Mesendoderm (in vitro differentiated cells): Measurements from ENCODE around the gene SRGAP3.

Source experiments
- DNase-seq: peaks from one replicate; pipeline ENCODE4 v3.0.0; 2013
- H2AK5ac ChIP-seq: 2 replicates; pipeline ENCODE4 v1.6.1; 2013; ENCODE audit warnings: low read length, inconsistent platforms
- H2BK120ac ChIP-seq: 2 replicates; pipeline ENCODE4 v1.6.1; 2013; ENCODE audit warnings: low read depth, mild to moderate bottlenecking, low read length, moderate library complexity, mixed read lengths
- H2BK15ac ChIP-seq: replicated peaks from 2 replicates; pipeline ENCODE4 v1.6.1; 2013; ENCODE audit warnings: low read depth, mild to moderate bottlenecking, moderate library complexity
- H2BK5ac ChIP-seq: 2 replicates; pipeline ENCODE4 v1.6.1; 2013; ENCODE audit warnings: low read length, inconsistent platforms
- H3K18ac ChIP-seq: 2 replicates; pipeline ENCODE4 v1.6.1; 2013; ENCODE audit warnings: mild to moderate bottlenecking, low read length, mixed read lengths
- H3K23ac ChIP-seq: one replicate; pipeline ENCODE4 v1.6.1; 2013; ENCODE audit warnings: low read length
- H3K27ac ChIP-seq: 2 replicates; pipeline ENCODE4 v1.5.1; 2013; ENCODE audit warnings: low read depth, mild to moderate bottlenecking, inconsistent platforms, low read length, moderate library complexity
- H3K27me3 ChIP-seq: 2 replicates; pipeline ENCODE4 v1.6.1; 2013; ENCODE audit warnings: low read length, control low read depth, mild to moderate bottlenecking, inconsistent platforms; ENCODE audit not compliant: insufficient read depth, poor library complexity
- H3K36me3 ChIP-seq: 2 replicates; pipeline ENCODE4 v1.6.1; 2013; ENCODE audit warnings: low read length, inconsistent platforms; ENCODE audit not compliant: control insufficient read depth, insufficient read depth
- H3K4ac ChIP-seq: one replicate; pipeline ENCODE4 v1.6.1; 2013; ENCODE audit warnings: low read depth, mild to moderate bottlenecking, low read length, moderate library complexity
- H3K4me1 ChIP-seq: 2 replicates; pipeline ENCODE4 v1.6.1; 2013; ENCODE audit warnings: low read depth, low read length, inconsistent platforms; ENCODE audit not compliant: control insufficient read depth
- H3K4me2 ChIP-seq: 2 replicates; pipeline ENCODE4 v1.6.1; 2013; ENCODE audit warnings: low read length
- H3K4me3 ChIP-seq: 2 replicates; pipeline ENCODE4 v1.5.1; 2013; ENCODE audit warnings: mild to moderate bottlenecking, low read length
- H3K56ac ChIP-seq: one replicate; pipeline ENCODE4 v1.6.1; 2013; ENCODE audit warnings: low read length
- H3K79me1 ChIP-seq: 2 replicates; pipeline ENCODE4 v1.6.1; 2013; ENCODE audit warnings: low read length, inconsistent platforms
- H3K79me2 ChIP-seq: 2 replicates; pipeline ENCODE4 v1.6.1; 2013; ENCODE audit warnings: mild to moderate bottlenecking, low read length; ENCODE audit not compliant: control insufficient read depth, insufficient read depth
- H3K9ac ChIP-seq: 2 replicates; pipeline ENCODE4 v1.6.1; 2013; ENCODE audit warnings: low read length, inconsistent platforms
- H4K5ac ChIP-seq: one replicate; pipeline ENCODE4 v1.6.1; 2013; ENCODE audit warnings: low read length
- H4K8ac ChIP-seq: one replicate; pipeline ENCODE4 v1.6.1; 2013; ENCODE audit warnings: low read depth, mild to moderate bottlenecking, control low read depth, low read length, moderate library complexity
- WGBS: extraction: QIAGEN DNeasy Blood & Tissue Kit; methylation state at CpG from one replicate; pipeline ENCODE4 v1.1.7; 2013; ENCODE audit warnings: low lambda C conversion rate, missing lambda C conversion rate; ENCODE audit not compliant: insufficient coverage; ENCODE audit errors: extremely low coverage; 5-methylcytosine and 5-hydroxymethylcytosine counted together

Gene SRGAP3

DNA sequence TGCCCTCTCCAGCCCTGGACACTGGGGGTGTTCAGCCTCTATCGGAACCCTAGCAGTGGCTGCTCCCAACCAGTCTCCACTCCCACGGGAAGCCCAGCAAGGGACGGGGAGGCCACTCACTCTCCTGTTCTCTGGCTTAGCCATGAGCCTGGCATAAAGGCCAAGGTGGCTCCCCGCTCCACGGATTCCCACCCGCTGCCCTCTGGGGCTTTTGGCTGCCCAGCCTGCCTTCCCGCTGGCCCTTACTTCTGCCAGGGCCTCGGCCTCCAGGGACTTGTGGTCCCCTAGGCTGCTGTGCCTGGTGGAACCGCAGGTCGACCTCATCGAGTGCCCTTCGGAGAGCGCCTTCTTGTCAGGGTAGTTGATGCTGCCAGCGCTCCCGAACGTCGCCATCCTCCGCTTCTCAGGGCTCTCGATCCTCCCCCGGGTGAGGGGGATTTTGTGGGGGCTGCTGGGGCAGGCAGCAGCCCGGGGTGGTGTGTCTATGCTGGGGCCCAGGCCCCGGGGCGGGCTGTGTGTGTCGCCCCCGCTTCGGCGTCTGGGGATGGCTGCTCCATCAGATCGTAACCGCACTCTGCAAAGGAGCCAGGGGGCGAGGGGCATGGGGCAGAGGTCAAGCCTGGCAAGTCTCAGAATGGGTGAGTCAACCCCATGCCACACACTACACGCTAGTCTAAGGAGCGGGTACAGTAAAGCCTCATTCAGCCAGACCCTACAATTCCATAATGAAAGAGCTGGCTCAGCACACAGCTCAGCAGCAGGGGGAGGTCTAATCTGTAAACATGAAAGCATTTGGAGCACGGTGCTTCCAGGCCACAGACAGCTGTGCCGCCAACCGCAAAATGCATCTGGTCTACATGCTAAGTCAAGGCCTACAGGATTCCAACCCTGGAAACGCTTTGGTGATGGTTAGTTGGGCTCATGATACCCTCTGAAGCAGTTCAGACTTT is 258.9 kb downstream of the SRGAP3 start:
- no peak overlapping the region for H2AK5ac ChIP-seq
- no peaks in the 10 kb centered on the region for H3K79me2 ChIP-seq
- H2BK15ac ChIP-seq: no peak overlapping the region
- no peak for DNase-seq
- H3K18ac ChIP-seq: no peak overlapping the region
- no peaks in the 10 kb centered on the region for H3K36me3 ChIP-seq
- no peak overlapping the region for H3K27ac ChIP-seq
- H3K79me1 ChIP-seq: no peaks in the 10 kb centered on the region
- no peaks in the 10 kb centered on the region for H3K27me3 ChIP-seq
- H3K4me2 ChIP-seq: no peak overlapping the region
- no peak overlapping the region for H3K4me3 ChIP-seq
- WGBS: no CpG with 5 or more reads among the region's 36 CpGs
- H2BK120ac ChIP-seq: no peak overlapping the region
- no peak overlapping the region for H3K9ac ChIP-seq
- H3K23ac ChIP-seq: no peak overlapping the region
- no peak overlapping the region for H4K8ac ChIP-seq
- H4K5ac ChIP-seq: no peak overlapping the region
- H2BK5ac ChIP-seq: no peak overlapping the region
- no peak overlapping the region for H3K56ac ChIP-seq
- no peak overlapping the region for H3K4ac ChIP-seq
- no peaks in the 10 kb centered on the region for H3K4me1 ChIP-seq

DNA sequence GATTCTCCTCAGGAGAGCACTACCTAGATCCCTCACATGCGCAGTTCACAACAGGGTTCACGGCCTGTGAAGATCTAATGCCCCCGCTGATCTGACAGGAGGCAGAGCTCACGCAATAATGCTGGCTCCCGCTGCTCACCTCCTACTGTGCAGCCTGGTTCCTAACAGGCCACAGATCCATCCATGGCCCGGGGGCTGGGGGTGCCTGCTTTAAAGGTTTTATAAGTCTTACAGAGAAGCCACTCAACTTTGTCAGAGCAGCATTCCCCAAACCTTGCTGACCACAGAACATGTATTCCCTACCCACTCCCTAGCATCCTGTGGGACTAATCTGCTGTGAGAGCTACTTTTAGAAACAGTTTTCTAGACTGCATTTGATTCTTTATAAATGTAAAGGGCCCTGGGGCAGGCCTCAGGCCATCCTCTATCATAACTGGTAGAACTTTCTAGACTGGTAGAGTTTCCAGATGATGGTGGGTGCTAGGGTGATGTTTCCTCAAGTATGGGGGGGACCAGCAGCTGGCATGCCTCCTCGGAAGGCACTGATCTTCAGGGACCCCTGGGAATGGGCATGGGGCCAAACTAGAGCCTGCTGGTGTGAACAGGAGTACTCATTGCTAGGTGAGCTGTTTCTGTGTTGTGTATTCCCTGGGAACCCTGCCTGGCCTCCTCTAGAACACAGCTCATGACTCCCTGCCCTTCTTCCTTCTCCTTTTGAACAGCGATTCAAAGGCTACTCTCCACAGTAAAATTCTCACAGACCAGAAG is 260.5 kb downstream of the SRGAP3 start:
- H3K4me3 ChIP-seq: no peak overlapping the region
- no CpG with 5 or more reads among the region's 8 CpGs for WGBS
- no peak overlapping the region for H4K8ac ChIP-seq
- no peak overlapping the region for H3K18ac ChIP-seq
- H3K4me2 ChIP-seq: no peak overlapping the region
- no peak overlapping the region for H3K27ac ChIP-seq
- no peak overlapping the region for H2AK5ac ChIP-seq
- H3K9ac ChIP-seq: no peak overlapping the region
- no peak overlapping the region for H3K23ac ChIP-seq
- no peaks in the 10 kb centered on the region for H3K27me3 ChIP-seq
- H2BK5ac ChIP-seq: no peak overlapping the region
- H3K4ac ChIP-seq: no peak overlapping the region
- no peaks in the 10 kb centered on the region for H3K4me1 ChIP-seq
- no peak overlapping the region for H2BK15ac ChIP-seq
- H3K79me2 ChIP-seq: no peaks in the 10 kb centered on the region
- no peaks in the 10 kb centered on the region for H3K36me3 ChIP-seq
- H3K56ac ChIP-seq: no peak overlapping the region
- H3K79me1 ChIP-seq: no peaks in the 10 kb centered on the region
- no peak overlapping the region for H4K5ac ChIP-seq
- no peak overlapping the region for H2BK120ac ChIP-seq
- DNase-seq: no peak

DNA sequence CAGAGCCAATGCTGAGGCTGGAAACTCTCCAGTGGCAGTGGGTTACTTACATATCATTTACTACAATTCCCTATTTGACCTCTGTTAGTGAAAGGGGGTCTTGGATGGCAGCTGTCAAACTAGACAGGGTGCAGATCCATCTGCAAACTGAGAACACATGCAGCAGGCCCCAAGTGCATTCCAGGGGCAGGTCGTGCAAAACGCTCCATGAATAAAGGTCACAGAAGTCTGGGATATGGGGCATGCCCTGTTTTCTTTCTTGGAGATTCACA is 261.1 kb downstream of the SRGAP3 start:
- Histone ChIP-seq H3K23ac (no peak overlapping the region), H3K4me3 (no peak overlapping the region), H4K5ac (no peak overlapping the region), H3K9ac (no peak overlapping the region), H3K27ac (no peak overlapping the region), H3K4ac (no peak overlapping the region), H3K79me2 (no peaks in the 10 kb centered on the region), H2BK120ac (no peak overlapping the region), H3K4me2 (no peak overlapping the region), H3K4me1 (no peaks in the 10 kb centered on the region), H3K36me3 (no peaks in the 10 kb centered on the region), H2BK5ac (no peak overlapping the region), H2AK5ac (no peak overlapping the region), H2BK15ac (no peak overlapping the region), H3K18ac (no peak overlapping the region), H3K27me3 (no peaks in the 10 kb centered on the region), H3K56ac (no peak overlapping the region), H3K79me1 (no peaks in the 10 kb centered on the region), H4K8ac (no peak overlapping the region)
- DNase-seq: no peak
- no CpG with 5 or more reads among the region's 2 CpGs for WGBS

DNA sequence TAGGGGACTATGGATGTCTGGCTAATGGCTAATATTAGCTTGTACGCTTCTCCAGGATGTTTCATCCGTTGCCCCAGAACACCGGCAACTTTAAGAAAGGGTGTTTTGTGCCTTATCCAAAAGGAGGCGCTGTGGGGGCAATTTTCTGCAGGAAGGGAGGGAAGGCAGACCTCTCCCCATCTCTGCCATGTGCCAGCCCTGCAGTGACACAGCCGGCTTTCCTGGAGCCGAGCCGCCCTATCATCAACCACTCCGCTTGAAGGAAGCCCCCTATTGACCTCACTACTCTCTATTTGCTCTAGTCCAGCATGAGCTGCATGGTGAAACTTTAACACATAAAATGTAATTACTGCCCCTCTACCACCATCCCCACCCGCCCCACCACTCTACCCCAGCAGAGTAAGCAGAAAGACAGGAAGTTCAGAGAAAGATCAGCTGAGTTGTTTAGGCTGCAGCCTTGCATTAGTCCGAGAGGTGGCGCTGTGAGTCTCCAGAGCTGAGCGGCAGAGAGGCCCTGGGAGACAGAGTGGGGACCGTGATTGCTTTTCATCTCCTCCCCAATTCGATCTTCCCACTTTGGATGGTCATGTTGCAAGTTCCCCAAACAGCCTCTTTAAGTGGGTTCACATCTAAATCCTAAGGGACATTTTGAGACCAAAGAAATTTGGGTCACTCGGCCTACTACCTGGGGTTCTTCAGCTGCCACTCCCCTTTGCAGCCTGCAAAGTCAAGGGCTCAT is 261.6 kb downstream of the SRGAP3 start:
- Histone ChIP-seq H2BK120ac (no peak overlapping the region), H3K27me3 (no peaks in the 10 kb centered on the region), H3K23ac (no peak overlapping the region), H4K5ac (no peak overlapping the region), H3K79me2 (no peaks in the 10 kb centered on the region), H2AK5ac (no peak overlapping the region), H3K4me1 (no peaks in the 10 kb centered on the region), H2BK15ac (no peak overlapping the region), H3K56ac (peak overlapping the region; percentile 74), H3K4me3 (no peak overlapping the region), H3K18ac (no peak overlapping the region), H3K4ac (no peak overlapping the region), H2BK5ac (no peak overlapping the region), H4K8ac (no peak overlapping the region), H3K9ac (no peak overlapping the region), H3K36me3 (no peaks in the 10 kb centered on the region), H3K4me2 (peak overlapping the region; percentile 45), H3K27ac (no peak overlapping the region), H3K79me1 (no peaks in the 10 kb centered on the region)
- WGBS: no CpG with 5 or more reads among the region's 15 CpGs
- DNase-seq: peak; percentile 91

DNA sequence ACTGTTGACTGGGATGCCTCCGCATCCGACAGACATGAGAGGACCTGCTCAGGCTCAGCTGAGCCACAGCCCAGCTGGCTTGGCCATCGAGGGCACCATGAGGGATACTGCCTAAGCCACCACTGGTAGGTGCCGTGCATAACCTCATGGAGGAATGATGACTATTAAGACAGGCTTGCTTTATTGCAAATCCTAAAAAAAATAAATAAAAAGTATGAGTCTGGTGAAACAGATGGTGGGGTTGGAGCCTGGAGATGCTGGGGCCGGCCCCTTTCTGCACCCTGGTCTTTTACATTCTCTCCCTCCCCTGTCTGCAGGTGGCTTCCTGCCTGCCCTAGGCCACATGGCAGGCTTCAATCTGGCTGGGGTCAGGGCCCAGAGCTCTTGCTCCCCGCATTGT is 262.2 kb downstream of the SRGAP3 start:
- H3K4me2 ChIP-seq: no peak overlapping the region
- H2BK15ac ChIP-seq: no peak overlapping the region
- H3K79me1 ChIP-seq: no peaks in the 10 kb centered on the region
- no peak for DNase-seq
- H3K36me3 ChIP-seq: no peaks in the 10 kb centered on the region
- no peak overlapping the region for H3K27ac ChIP-seq
- H2BK120ac ChIP-seq: no peak overlapping the region
- H3K4ac ChIP-seq: no peak overlapping the region
- no peaks in the 10 kb centered on the region for H3K4me1 ChIP-seq
- H2BK5ac ChIP-seq: no peak overlapping the region
- WGBS: no CpG with 5 or more reads among the region's 6 CpGs
- H3K9ac ChIP-seq: no peak overlapping the region
- no peak overlapping the region for H4K8ac ChIP-seq
- H3K79me2 ChIP-seq: no peaks in the 10 kb centered on the region
- H4K5ac ChIP-seq: no peak overlapping the region
- H3K18ac ChIP-seq: no peak overlapping the region
- no peak overlapping the region for H2AK5ac ChIP-seq
- no peak overlapping the region for H3K56ac ChIP-seq
- no peak overlapping the region for H3K4me3 ChIP-seq
- H3K23ac ChIP-seq: no peak overlapping the region
- H3K27me3 ChIP-seq: no peaks in the 10 kb centered on the region
